Uterus (tissue), 2 donors: ENCODE data around the gene SERPINA1.

Experiments used
- POLR2A ChIP-seq, 2 donors: fragments of 450-650 bp; IDR thresholded peaks; one replicate each; pipeline ENCODE4 v1.6.1; 2016; ENCODE audit warnings: antibody characterized with exemption in 2 of 2, mild to moderate bottlenecking in 1 of 2, moderate library complexity in 1 of 2
- TF ChIP-seq, protein P1 (sequence below), 4 experiments: fragments of 200-600 bp in 2 of 4; fragments of 450-650 bp in 2 of 4; sonication (generic) in 2 of 4; IDR thresholded peaks; one replicate each; pipeline ENCODE4 v1.5.1; 2016 to 2019; ENCODE audit warnings: antibody characterized with exemption in 4 of 4, mild to moderate bottlenecking in 2 of 4, moderate library complexity in 1 of 4

DNA sequence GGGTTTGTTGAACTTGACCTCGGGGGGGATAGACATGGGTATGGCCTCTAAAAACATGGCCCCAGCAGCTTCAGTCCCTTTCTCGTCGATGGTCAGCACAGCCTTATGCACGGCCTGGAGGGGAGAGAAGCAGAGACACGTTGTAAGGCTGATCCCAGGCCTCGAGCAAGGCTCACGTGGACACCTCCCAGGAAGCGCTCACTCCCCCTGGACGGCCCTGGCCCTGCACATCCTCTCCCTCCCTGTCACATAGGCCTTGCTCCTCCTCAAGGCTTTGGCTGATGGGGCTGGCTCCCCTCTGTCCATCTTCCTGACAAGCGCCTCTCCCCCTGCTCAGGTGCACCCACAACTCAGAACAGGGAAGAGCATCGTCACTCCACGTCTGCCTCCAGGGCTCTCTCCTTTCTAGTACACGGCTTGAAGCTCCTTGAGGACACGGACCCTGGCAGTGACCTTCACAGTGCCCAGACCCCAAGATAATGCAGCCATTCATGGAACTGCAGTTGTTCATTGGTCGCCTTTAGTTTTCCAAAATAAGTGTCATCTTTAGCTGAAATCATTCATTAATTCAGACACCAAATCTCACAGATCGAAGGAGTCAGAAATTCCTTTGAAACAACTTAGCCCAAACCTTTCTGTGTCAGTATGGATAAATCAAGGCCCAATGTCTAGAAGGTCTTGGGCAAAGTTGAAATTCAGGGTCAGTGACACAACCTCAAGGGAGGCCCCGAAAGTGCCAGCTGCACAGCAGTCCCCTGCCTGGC lies 9.7 kb downstream of the SERPINA1 start:
- no peak for TF ChIP-seq POLR2A (IDR thresholded peaks at IDR 0.05)
- TF ChIP-seq, protein P1, sequence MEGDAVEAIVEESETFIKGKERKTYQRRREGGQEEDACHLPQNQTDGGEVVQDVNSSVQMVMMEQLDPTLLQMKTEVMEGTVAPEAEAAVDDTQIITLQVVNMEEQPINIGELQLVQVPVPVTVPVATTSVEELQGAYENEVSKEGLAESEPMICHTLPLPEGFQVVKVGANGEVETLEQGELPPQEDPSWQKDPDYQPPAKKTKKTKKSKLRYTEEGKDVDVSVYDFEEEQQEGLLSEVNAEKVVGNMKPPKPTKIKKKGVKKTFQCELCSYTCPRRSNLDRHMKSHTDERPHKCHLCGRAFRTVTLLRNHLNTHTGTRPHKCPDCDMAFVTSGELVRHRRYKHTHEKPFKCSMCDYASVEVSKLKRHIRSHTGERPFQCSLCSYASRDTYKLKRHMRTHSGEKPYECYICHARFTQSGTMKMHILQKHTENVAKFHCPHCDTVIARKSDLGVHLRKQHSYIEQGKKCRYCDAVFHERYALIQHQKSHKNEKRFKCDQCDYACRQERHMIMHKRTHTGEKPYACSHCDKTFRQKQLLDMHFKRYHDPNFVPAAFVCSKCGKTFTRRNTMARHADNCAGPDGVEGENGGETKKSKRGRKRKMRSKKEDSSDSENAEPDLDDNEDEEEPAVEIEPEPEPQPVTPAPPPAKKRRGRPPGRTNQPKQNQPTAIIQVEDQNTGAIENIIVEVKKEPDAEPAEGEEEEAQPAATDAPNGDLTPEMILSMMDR (IDR thresholded peaks at IDR 0.05), result no peak
